ENCODE data around the gene ARID1A.

- no peak for TF ChIP-seq POLR2A (IDR thresholded peaks at IDR 0.05; ENCODE audit: low read length)
- no peak for TF ChIP-seq GATA1 (IDR thresholded peaks at IDR 0.05; ENCODE audit: low read depth, low read length)
Measured at GRCh38 chr1:26686795-26687194, 9.0 kb upstream of the ARID1A start.
